ENCODE results near the gene MYCBP2.

GRCh38 chr13:77250975-77251374 is 75.9 kb downstream of the MYCBP2 start:
- TF ChIP-seq CTCF (IDR thresholded peaks at IDR 0.05; ENCODE audit: low read length) (no peak), EZH2 (optimal IDR thresholded peaks at IDR 0.05; ENCODE audit: low read depth, low read length) (no peak), EZH2phosphoT487 (IDR thresholded peaks at IDR 0.05; ENCODE audit: low read length) (no peak)

Data from MM.1S (cell line).